Ishikawa (cell line): ENCODE results near the gene TBC1D24.

Experiments
- CEBPB ChIP-seq: IDR thresholded peaks from 2 replicates; pipeline ENCODE4 v1.6.1; 2012
- CREB1 ChIP-seq: IDR thresholded peaks from 2 replicates; pipeline ENCODE4 v1.6.1; 2012; ENCODE audit warnings: low read depth
- EGR1 ChIP-seq: IDR thresholded peaks from 2 replicates; pipeline ENCODE4 v1.6.1; 2012
- EP300 ChIP-seq: IDR thresholded peaks from 2 replicates; pipeline ENCODE4 v1.6.1; 2012; ENCODE audit warnings: borderline replicate concordance
- FOXM1 ChIP-seq: IDR thresholded peaks from 2 replicates; pipeline ENCODE4 v1.6.1; 2012; ENCODE audit warnings: low read depth, borderline replicate concordance
- MAX ChIP-seq: IDR thresholded peaks from 2 replicates; pipeline ENCODE4 v1.6.1; 2012
- NFIC ChIP-seq: IDR thresholded peaks from 2 replicates; pipeline ENCODE4 v1.6.1; 2012
- RAD21 ChIP-seq: IDR thresholded peaks from 2 replicates; pipeline ENCODE4 v1.6.1; 2012; ENCODE audit warnings: low read depth
- REST ChIP-seq: IDR thresholded peaks from 2 replicates; pipeline ENCODE4 v1.6.1; 2012; ENCODE audit warnings: low read depth, mild to moderate bottlenecking
- TAF1 ChIP-seq: IDR thresholded peaks from 2 replicates; pipeline ENCODE4 v1.6.1; 2012; ENCODE audit warnings: low read depth, mild to moderate bottlenecking
- TCF12 ChIP-seq: IDR thresholded peaks from 2 replicates; pipeline ENCODE4 v1.6.1; 2012; ENCODE audit warnings: low read depth
- TEAD4 ChIP-seq: IDR thresholded peaks from 2 replicates; pipeline ENCODE4 v1.6.1; 2012
- USF1 ChIP-seq: IDR thresholded peaks from 2 replicates; pipeline ENCODE4 v1.6.1; 2012
- YY1 ChIP-seq: IDR thresholded peaks from 2 replicates; pipeline ENCODE4 v1.6.1; 2012; ENCODE audit warnings: low read depth
- ZBTB7A ChIP-seq: IDR thresholded peaks from 2 replicates; pipeline ENCODE4 v1.6.1; 2012; ENCODE audit warnings: low read depth

TBC1D24 gene

GRCh38 chr16:2487903-2488531, 13.1 kb downstream of the TBC1D24 start:
- TF ChIP-seq TEAD4 (no peak), FOXM1 (no peak), RAD21 (no peak), TAF1 (no peak), EGR1 (no peak), YY1 (no peak), REST (no peak), CREB1 (no peak)

- TF ChIP-seq NFIC (no peak), EGR1 (no peak), FOXM1 (no peak), TAF1 (no peak), TCF12 (no peak), MAX (no peak)
These were observed 14.7 kb downstream of the TBC1D24 start for GRCh38 chr16:2489581-2489980.

- no peak for TF ChIP-seq TAF1
- no peak for TF ChIP-seq RAD21
- no peak for TF ChIP-seq REST
- no peak for TF ChIP-seq CEBPB
- TF ChIP-seq FOXM1, result no peak
- TF ChIP-seq MAX, result no peak
- TF ChIP-seq NFIC, result no peak
- no peak for TF ChIP-seq ZBTB7A
- TF ChIP-seq USF1, result no peak
- no peak for TF ChIP-seq EGR1
- TF ChIP-seq TCF12, result no peak
- TF ChIP-seq YY1, result no peak
These were observed 15.5 kb downstream of the TBC1D24 start for GRCh38 chr16:2490190-2491105.

- TF ChIP-seq CEBPB, result no peak
- no peak for TF ChIP-seq USF1
- TF ChIP-seq YY1, result no peak
- no peak for TF ChIP-seq TAF1
- TF ChIP-seq EP300, result no peak
- no peak for TF ChIP-seq REST
- no peak for TF ChIP-seq TEAD4
- TF ChIP-seq RAD21, result no peak
- TF ChIP-seq NFIC, result no peak
- TF ChIP-seq TCF12, result no peak
- TF ChIP-seq EGR1, result no peak
These were observed 17.4 kb downstream of the TBC1D24 start for GRCh38 chr16:2492292-2492691.
